ENCODE measurements around the gene NGB.
"Not testable (repeated sequence)": the region's sequence is repeated elsewhere in the genome, so short reads cannot be mapped to it uniquely, and the experiment has no call there.

Gene NGB
- long read RNA-seq, result 0 reads

GRCh38 chr14:77271113-77271710, at the start of gene NGB:
Gene NGB (minus strand): TSS chr14:77271206. CDS start chr14:77270937, 269 bp downstream.
- Histone ChIP-seq H3K27ac (replicated peaks) (no peak within 1 kb of the TSS), H3K27me3 (ENCODE audit: insufficient read depth, poor library complexity, severe bottlenecking) (peaks cover 6% of the 10 kb centered on the region), H3K4me3 (replicated peaks; ENCODE audit: insufficient read depth, low read length) (no peak within 1 kb of the TSS)
- no peak for DNase-seq (ENCODE audit: low read depth in 1 of 2, low spot score in 1 of 2)
- TF ChIP-seq GABPA (IDR thresholded peaks at IDR 0.05; ENCODE audit: low read depth) (no peak), POLR2AphosphoS5 (IDR thresholded peaks at IDR 0.05; ENCODE audit: low read depth) (no peak), CTCF (IDR thresholded peaks at IDR 0.05; ENCODE audit: insufficient read depth, low read length) (no peak), SPI1 (IDR thresholded peaks at IDR 0.05; ENCODE audit: borderline replicate concordance, low read depth) (no peak), REST (IDR thresholded peaks at IDR 0.05; ENCODE audit: insufficient replicate concordance, low read depth) (no peak)

- peak within 1 kb of the TSS; percentile 86 for H3K4me3 ChIP-seq (replicated peaks; ENCODE audit: insufficient read depth, low read length)
- H3K27ac ChIP-seq (replicated peaks), result peak within 1 kb of the TSS; percentile 98
- no peaks in the 10 kb centered on the region for H3K27me3 ChIP-seq (ENCODE audit: insufficient read depth, poor library complexity, severe bottlenecking)
- TF ChIP-seq CTCF (IDR thresholded peaks at IDR 0.05; ENCODE audit: insufficient read depth, low read length), result no peak
- TF ChIP-seq REST (IDR thresholded peaks at IDR 0.05; ENCODE audit: insufficient replicate concordance, low read depth), result no peak
- peak; percentile 6; the same call in 1 of the 2 replicates for TF ChIP-seq POLR2AphosphoS5 (IDR thresholded peaks at IDR 0.05; ENCODE audit: low read depth)
- no peak for TF ChIP-seq SPI1 (IDR thresholded peaks at IDR 0.05; ENCODE audit: borderline replicate concordance, low read depth)
- TF ChIP-seq GABPA (IDR thresholded peaks at IDR 0.05; ENCODE audit: low read depth), result no peak
- peak; percentile 51 to 85 for DNase-seq (ENCODE audit: low read depth in 1 of 2, low spot score in 1 of 2)
Observed at GRCh38 chr14:77320238-77320935, 49.4 kb upstream of the NGB start, which contains the start of gene POMT2. Gene POMT2 (minus strand): TSS chr14:77320883. CDS start chr14:77320681, 202 bp downstream.

- TF ChIP-seq POLR2AphosphoS5 (IDR thresholded peaks at IDR 0.05; ENCODE audit: low read depth), result no peak
- no peak for TF ChIP-seq SPI1 (IDR thresholded peaks at IDR 0.05; ENCODE audit: borderline replicate concordance, low read depth)
- no peak for TF ChIP-seq GABPA (IDR thresholded peaks at IDR 0.05; ENCODE audit: low read depth)
- no peak for TF ChIP-seq CTCF (IDR thresholded peaks at IDR 0.05; ENCODE audit: insufficient read depth, low read length)
- TF ChIP-seq REST (IDR thresholded peaks at IDR 0.05; ENCODE audit: insufficient replicate concordance, low read depth), result no peak
- Histone ChIP-seq H3K27ac (replicated peaks) (no peak overlapping the region), H3K4me3 (replicated peaks; ENCODE audit: insufficient read depth, low read length) (no peak overlapping the region), H3K27me3 (ENCODE audit: insufficient read depth, poor library complexity, severe bottlenecking) (no peaks in the 10 kb centered on the region)
- DNase-seq (ENCODE audit: low read depth in 1 of 2, low spot score in 1 of 2), result no peak
Observed at GRCh38 chr14:77319422-77319821, 48.4 kb upstream of the NGB start.

GRCh38 chr14:77318756-77319155, 47.8 kb upstream of the NGB start:
- H3K27me3 ChIP-seq (ENCODE audit: insufficient read depth, poor library complexity, severe bottlenecking); DNase-seq (ENCODE audit: low read depth in 1 of 2, low spot score in 1 of 2); H3K27ac ChIP-seq (replicated peaks); H3K4me3 ChIP-seq (replicated peaks; ENCODE audit: insufficient read depth, low read length): not testable (repeated sequence)
